Effector CD8-positive, alpha-beta T cell (primary cell): Measurements from ENCODE around the gene ATP2B1.

Source experiments
- DNase-seq: peaks from one replicate; lab custom pipeline; 2025; lab: John Stamatoyannopoulos, UW

Gene ATP2B1

DNA sequence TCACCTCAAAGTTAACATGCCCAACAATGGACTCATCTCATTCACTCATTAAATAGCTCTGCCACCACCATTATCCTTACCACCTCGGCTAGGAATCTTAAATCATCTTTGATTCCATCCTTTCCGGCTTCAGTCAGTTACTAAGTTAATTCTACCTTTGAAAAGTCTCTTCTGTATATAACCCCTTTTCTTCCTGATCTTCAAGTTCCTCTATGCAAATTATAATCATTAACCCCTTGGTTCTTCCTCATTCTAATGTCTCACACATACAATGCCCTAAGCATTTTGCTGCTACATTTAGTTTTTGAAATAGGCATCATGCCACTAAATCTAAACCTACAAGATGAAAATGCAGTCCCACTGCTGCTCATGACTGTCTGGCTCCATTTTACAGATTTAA lies 51.6 kb downstream of the ATP2B1 start:
- no peak for DNase-seq

DNA sequence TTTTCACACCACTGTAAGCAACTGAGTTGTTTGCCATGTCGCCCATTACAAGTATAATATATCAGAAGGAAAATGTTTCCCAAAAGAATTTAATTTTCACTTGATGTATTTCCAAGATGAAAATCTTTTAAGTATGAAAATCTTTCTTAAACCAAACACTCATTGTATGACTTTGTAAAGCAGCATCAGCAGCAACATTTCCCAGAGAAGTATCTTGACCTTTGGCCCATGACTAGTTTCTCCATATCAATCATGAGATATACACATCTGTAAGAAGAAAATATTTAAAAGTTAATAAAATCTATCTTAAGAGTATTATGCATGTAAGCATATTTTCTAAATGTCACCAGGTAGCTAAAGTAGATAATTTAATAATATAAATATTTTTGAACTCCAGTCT lies 52.8 kb downstream of the ATP2B1 start:
- DNase-seq, result no peak

DNA sequence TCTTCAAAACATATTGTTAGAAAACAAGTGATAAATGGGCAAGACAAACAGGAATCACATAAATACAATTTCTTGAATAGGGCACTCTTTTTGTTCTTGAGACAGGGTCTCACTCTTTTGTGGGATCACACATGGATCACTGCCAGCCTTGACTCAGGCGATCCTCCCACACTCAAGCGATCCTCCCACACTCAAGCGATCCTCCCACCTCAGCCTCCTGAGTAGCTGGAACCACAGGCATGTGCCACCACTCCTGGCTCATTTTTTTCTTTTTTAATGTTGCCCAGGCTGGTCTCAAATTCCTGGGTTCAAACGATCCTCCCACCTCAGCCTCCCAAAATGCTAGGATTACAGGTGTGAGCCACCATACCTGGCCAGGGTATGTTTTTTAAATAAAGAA lies 57.4 kb downstream of the ATP2B1 start:
- no peak for DNase-seq

- no peak for DNase-seq
Measured at GRCh38 chr12:89650239-89650638, 58.4 kb downstream of the ATP2B1 start.

- DNase-seq, result no peak
Measured at GRCh38 chr12:89649820-89650219, 58.8 kb downstream of the ATP2B1 start.

- no peak for DNase-seq
Measured at GRCh38 chr12:89649139-89649538, 59.5 kb downstream of the ATP2B1 start.

DNA sequence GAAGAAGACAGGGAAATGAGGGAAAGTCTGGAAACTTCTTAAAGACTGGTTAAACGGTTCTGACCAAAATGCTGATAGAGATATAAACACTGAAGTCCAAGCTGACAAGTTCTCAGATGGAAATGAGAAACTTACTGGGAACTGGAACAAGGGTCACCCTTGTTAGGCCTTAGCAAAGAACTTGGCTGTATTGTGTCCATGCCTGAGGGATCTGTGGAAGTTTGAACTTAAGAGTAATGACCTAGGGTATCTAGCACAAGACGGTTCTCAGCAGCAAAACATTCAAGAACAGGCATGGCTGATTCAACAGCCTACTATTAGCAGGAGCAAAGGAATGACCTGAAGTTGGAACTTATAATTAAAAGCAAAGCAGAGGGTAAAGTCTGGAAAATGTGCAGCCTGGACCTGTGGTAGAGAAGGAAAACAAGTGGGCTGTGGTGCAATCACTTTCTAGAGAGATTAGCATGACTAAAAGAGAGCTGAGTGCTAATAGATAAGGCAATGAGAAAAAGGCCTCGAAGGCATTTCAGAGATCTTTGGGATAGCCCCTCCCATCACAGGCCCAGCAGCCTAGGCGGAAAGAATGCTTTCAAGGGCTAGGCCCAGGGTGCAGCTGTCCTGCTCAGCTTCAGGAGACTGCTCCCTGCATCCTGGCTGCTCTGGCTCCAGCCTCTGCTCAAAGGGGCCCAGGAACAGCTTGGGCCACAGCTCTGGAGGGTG lies 60.3 kb downstream of the ATP2B1 start:
- no peak for DNase-seq

- no peak for DNase-seq
Measured at GRCh38 chr12:89645434-89645833, 63.2 kb downstream of the ATP2B1 start.

DNA sequence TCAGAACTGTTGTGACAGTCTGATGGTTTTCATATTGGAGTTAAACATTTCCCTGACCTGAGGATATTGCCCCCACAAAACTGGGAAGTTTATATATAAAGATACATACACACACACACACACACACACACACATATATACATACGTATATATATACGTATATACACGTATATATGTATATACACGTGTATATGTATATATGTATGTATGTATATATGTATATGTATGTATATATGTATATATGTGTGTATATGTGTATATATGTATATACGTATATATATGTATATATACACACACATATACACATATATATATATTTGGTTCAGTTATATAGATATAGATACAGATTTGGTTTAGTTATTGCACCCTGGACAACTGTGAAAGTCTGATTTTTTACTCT lies 65.7 kb downstream of the ATP2B1 start:
- no peak for DNase-seq

DNA sequence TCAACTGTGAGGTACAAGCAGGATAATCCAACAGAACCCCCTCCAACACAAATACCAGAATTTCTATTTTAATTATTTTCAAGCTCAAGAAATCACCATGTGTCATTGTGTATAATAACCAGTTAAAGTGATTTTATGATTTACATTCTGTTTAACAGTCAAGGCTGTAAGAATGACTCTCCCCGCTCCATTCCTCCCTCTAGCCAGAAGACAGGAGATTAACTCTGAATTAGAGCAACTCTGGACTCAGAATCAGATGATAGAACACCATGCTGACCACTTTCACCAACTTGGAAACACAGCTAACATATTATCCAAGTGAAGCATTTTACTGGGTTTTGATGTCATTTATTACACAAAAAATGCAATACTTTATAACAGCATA lies 71.9 kb downstream of the ATP2B1 start:
- no peak for DNase-seq

GRCh38 chr12:89636052-89636775 lies 72.4 kb downstream of the ATP2B1 start:
- DNase-seq, result no peak

DNA sequence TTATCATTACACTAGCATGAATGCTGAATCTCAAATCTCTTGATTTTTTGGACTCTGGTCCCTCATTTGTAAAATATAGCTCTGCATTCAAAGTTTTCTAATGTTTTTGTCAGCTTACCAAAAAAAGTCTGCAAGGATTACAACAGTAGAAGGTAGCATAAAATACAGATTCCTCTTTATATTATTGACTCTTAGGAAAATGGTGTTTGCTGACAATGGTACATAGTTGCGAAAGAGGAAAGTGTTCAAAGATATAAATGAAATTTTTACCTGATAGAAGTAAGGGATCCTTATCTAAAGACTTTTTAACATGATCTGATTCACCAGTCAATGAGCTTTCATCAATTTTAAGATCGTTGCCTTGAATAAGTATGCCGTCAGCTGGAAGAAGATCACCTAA lies 74.1 kb downstream of the ATP2B1 start:
- DNase-seq, result no peak

- DNase-seq, result no peak
Measured at GRCh38 chr12:89632778-89633177, 75.9 kb downstream of the ATP2B1 start.

DNA sequence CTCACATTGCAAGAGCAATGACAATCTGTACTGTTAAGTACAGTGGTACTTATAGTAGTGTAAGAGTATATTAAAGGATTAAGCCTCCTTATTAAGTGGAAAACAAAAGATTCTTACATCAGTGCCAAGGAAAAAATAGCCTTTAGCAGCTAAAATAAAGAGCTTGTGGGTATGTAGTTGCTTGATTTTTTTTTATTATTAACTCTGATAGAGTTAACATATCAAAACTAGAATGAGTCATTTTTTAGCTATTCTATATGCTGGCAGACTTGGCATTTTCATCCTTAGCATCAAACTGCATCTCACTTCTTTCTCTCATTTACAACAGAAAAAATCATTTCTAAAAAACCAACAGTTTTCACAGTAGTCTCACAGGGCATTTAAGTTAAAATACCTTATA lies 86.5 kb downstream of the ATP2B1 start:
- DNase-seq, result no peak

DNA sequence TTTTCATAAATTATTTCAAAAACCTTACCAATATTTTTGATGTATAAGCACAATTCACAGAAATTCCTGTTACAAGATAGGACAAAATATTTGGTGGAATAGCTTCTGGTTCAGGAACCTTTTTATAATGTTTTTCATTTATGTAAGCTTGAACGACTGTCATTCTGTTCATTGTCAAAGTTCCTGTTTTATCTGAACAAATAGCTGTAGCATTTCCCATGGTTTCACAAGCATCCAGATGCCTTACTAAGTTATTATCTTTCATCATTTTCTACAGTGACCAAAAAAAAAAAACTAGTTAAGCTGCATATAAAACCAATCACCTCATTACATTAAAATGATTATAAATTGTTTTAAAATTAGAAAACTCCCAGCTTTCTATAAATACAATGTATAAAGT lies 87.1 kb downstream of the ATP2B1 start:
- DNase-seq, result no peak

GRCh38 chr12:89619764-89620163 lies 88.9 kb downstream of the ATP2B1 start:
- DNase-seq, result no peak

GRCh38 chr12:89618113-89618862 lies 90.3 kb downstream of the ATP2B1 start:
- DNase-seq, result no peak

GRCh38 chr12:89610366-89610765 lies 98.3 kb downstream of the ATP2B1 start:
- DNase-seq, result no peak

GRCh38 chr12:89603678-89604077 lies 105.0 kb downstream of the ATP2B1 start:
- no peak for DNase-seq

- DNase-seq, result no peak
Measured at GRCh38 chr12:89597770-89598169, 110.9 kb downstream of the ATP2B1 start.

GRCh38 chr12:89597210-89597609 lies 111.4 kb downstream of the ATP2B1 start:
- DNase-seq, result no peak

DNA sequence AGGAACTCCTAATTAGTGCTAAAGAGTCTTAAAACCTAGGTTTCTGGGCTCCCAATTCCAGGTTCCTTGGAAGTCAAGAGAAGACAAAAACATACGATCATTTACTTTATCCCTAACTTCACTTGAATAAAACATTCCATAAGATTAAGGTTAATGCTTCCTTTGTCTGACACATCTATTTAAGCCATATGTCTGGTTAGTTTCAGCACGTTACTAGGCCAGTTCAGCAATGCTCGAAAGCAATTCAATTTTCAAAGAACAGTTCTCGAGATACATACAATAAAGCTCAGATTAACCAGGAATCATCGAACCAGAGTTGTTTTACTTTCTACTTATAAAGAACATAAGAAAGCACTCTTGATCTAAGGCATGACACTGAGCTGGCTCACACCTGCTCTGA lies 114.8 kb downstream of the ATP2B1 start:
- no peak for DNase-seq

GRCh38 chr12:89593233-89593632 lies 115.4 kb downstream of the ATP2B1 start:
- no peak for DNase-seq
